ENCODE measurements around the gene PHF23.

The PHF23 gene

GRCh38 chr17:7237761-7238419, 1.4 kb downstream of the PHF23 start:
- DNase-seq, result no peak

- no peak for DNase-seq
These were observed 1.9 kb downstream of the PHF23 start for GRCh38 chr17:7237266-7237760.

GRCh38 chr17:7236808-7237207, 2.4 kb downstream of the PHF23 start:
- DNase-seq, result no peak

GRCh38 chr17:7235693-7236665, 3.3 kb downstream of the PHF23 start:
- DNase-seq, result no peak

- peak; percentile 86 for DNase-seq
These were observed 4.9 kb downstream of the PHF23 start, which contains the start of gene DVL2 for GRCh38 chr17:7234083-7234951. Gene DVL2, minus strand, starts transcription at chr17:7234517. Its CDS starts 255 bp downstream, at chr17:7234262.

- no peak for DNase-seq
These were observed 5.6 kb downstream of the PHF23 start for GRCh38 chr17:7233701-7234082.

- no peak for DNase-seq
These were observed 7.1 kb downstream of the PHF23 start for GRCh38 chr17:7232114-7232513.

- no peak for DNase-seq
These were observed 9.8 kb downstream of the PHF23 start for GRCh38 chr17:7229504-7229903.

- DNase-seq, result no peak
These were observed 10.3 kb downstream of the PHF23 start for GRCh38 chr17:7228920-7229319.

GRCh38 chr17:7226721-7227710, 12.2 kb downstream of the PHF23 start:
- no peak for DNase-seq

- no peak for DNase-seq
These were observed 13.4 kb downstream of the PHF23 start for GRCh38 chr17:7225711-7226331.

GRCh38 chr17:7224661-7225111, 14.6 kb downstream of the PHF23 start:
- DNase-seq, result no peak

- no peak for DNase-seq
These were observed 15.1 kb downstream of the PHF23 start for GRCh38 chr17:7224110-7224509.

GRCh38 chr17:7223375-7223774, 15.9 kb downstream of the PHF23 start:
- no peak for DNase-seq

- DNase-seq, result no peak
These were observed 16.3 kb downstream of the PHF23 start for GRCh38 chr17:7222972-7223292.

- no peak for DNase-seq
These were observed 16.9 kb downstream of the PHF23 start for GRCh38 chr17:7222093-7222971.

GRCh38 chr17:7221278-7222092, 17.8 kb downstream of the PHF23 start:
- DNase-seq, result no peak

GRCh38 chr17:7220593-7221277, 18.5 kb downstream of the PHF23 start:
- peak; percentile 16 for DNase-seq

Data from DMS 273 treated with DMSO at 0.1 percent for 48 hours (cell line).